KMS-11 (cell line): ENCODE measurements around the gene EPHB2.

ENCODE experiments used
- H2AFZ ChIP-seq: fragments of 200-600 bp; sonication (generic); 2 replicates; pipeline ENCODE4 v1.6.1; 2016; ENCODE audit warnings: antibody characterized with exemption, mixed run types, low read depth
- H3K27ac ChIP-seq: fragments of 200-600 bp; sonication (generic); 2 replicates; pipeline ENCODE4 v1.6.1; 2016; ENCODE audit warnings: mild to moderate bottlenecking, mixed run types
- H3K27me3 ChIP-seq: fragments of 200-600 bp; sonication (generic); 2 replicates; pipeline ENCODE4 v1.6.1; 2017; ENCODE audit warnings: mild to moderate bottlenecking, low read depth, mixed run types, moderate library complexity; ENCODE audit not compliant: insufficient read depth
- H3K36me3 ChIP-seq: fragments of 200-600 bp; sonication (generic); 2 replicates; pipeline ENCODE4 v1.6.1; 2017; ENCODE audit warnings: mild to moderate bottlenecking, mixed run types; ENCODE audit not compliant: insufficient read depth
- H3K4me1 ChIP-seq: fragments of 200-600 bp; sonication (generic); 2 replicates; pipeline ENCODE4 v1.6.1; 2016; ENCODE audit warnings: mild to moderate bottlenecking, low read depth, mixed run types; ENCODE audit not compliant: poor library complexity, severe bottlenecking
- H3K4me2 ChIP-seq: fragments of 200-600 bp; sonication (generic); 2 replicates; pipeline ENCODE4 v1.7.0; 2016; ENCODE audit warnings: mild to moderate bottlenecking, mixed run types
- H3K4me3 ChIP-seq: fragments of 200-600 bp; sonication (generic); IDR thresholded peaks from 2 replicates; pipeline ENCODE4 v1.6.1; 2017; ENCODE audit warnings: low read depth, low read length, mixed read lengths; ENCODE audit not compliant: insufficient read depth
- H3K79me2 ChIP-seq: fragments of 200-600 bp; sonication (generic); 2 replicates; pipeline ENCODE4 v1.6.1; 2016; ENCODE audit warnings: low read depth, mixed run types; ENCODE audit not compliant: insufficient read depth
- H3K9ac ChIP-seq: fragments of 200-600 bp; sonication (generic); 2 replicates; pipeline ENCODE4 v1.6.1; 2016; ENCODE audit warnings: mild to moderate bottlenecking, mixed run types
- H4K20me1 ChIP-seq: fragments of 200-600 bp; sonication (generic); 2 replicates; pipeline ENCODE4 v1.6.1; 2016; ENCODE audit warnings: mild to moderate bottlenecking, mixed run types; ENCODE audit not compliant: insufficient read depth
- TF ChIP-seq, protein P1 (sequence below): fragments of 200-600 bp; sonication (generic); conservative IDR thresholded peaks from 2 replicates; pipeline ENCODE4 v1.6.1; 2017; ENCODE audit warnings: low read depth, mild to moderate bottlenecking, antibody characterized with exemption, low read length, moderate library complexity, mixed read lengths

Gene EPHB2

DNA sequence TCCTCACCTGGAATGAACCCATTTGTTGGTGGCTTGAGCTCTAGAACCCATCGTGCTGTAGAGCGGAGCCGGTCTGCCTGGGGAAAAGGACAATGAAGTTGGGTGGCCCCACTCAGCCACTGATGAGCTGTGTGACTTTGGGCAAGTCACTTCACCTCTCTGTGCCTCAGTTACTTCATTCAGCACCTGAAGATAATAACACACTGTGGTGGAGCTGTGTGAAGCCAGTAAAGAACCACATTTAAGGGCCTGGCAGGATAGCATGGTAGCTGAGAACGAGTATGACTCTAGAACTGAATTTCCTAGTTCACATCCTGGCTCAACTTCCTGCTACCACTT, 37.1 kb downstream of the EPHB2 start:
- no peak overlapping the region for H3K9ac ChIP-seq
- H3K4me1 ChIP-seq, result no peaks in the 10 kb centered on the region
- H3K4me3 ChIP-seq, result no peak overlapping the region
- no peak overlapping the region for H3K27ac ChIP-seq
- H2AFZ ChIP-seq, result no peak overlapping the region
- H3K4me2 ChIP-seq, result no peak overlapping the region
- H3K79me2 ChIP-seq, result no peaks in the 10 kb centered on the region
- TF ChIP-seq, protein P1, sequence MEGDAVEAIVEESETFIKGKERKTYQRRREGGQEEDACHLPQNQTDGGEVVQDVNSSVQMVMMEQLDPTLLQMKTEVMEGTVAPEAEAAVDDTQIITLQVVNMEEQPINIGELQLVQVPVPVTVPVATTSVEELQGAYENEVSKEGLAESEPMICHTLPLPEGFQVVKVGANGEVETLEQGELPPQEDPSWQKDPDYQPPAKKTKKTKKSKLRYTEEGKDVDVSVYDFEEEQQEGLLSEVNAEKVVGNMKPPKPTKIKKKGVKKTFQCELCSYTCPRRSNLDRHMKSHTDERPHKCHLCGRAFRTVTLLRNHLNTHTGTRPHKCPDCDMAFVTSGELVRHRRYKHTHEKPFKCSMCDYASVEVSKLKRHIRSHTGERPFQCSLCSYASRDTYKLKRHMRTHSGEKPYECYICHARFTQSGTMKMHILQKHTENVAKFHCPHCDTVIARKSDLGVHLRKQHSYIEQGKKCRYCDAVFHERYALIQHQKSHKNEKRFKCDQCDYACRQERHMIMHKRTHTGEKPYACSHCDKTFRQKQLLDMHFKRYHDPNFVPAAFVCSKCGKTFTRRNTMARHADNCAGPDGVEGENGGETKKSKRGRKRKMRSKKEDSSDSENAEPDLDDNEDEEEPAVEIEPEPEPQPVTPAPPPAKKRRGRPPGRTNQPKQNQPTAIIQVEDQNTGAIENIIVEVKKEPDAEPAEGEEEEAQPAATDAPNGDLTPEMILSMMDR, result no peak
- H3K36me3 ChIP-seq, result no peaks in the 10 kb centered on the region
- H4K20me1 ChIP-seq, result no peaks in the 10 kb centered on the region
- H3K27me3 ChIP-seq, result peaks cover 38% of the 10 kb centered on the region; the same call in 1 of the 2 replicates

DNA sequence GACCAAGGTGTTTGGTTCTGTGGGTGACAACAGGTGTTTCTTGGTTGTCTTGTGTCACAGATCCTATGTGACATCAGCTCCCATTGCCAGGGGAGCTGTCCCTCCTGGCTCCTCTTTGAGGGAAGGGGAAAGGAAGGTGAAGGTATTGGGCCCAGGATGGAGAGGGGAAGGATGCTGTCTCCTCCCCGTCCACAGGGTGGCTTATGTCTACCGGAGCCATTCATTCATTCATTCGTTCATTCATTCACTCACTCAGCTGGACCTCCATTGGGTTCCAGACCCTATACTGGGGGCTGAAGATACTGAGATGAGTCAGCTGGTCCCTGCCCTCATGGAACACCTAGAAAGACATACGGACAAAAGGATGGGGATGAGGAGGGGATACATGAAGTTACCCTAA, 38.9 kb downstream of the EPHB2 start:
- no peaks in the 10 kb centered on the region for H3K36me3 ChIP-seq
- peaks cover 45% of the 10 kb centered on the region; the same call in 1 of the 2 replicates for H3K27me3 ChIP-seq
- H3K79me2 ChIP-seq, result no peaks in the 10 kb centered on the region
- no peak overlapping the region for H3K4me2 ChIP-seq
- H3K9ac ChIP-seq, result no peak overlapping the region
- TF ChIP-seq, protein P1, result no peak
- H4K20me1 ChIP-seq, result no peaks in the 10 kb centered on the region
- H3K27ac ChIP-seq, result no peak overlapping the region
- H3K4me3 ChIP-seq, result no peak overlapping the region
- H2AFZ ChIP-seq, result no peak overlapping the region
- no peaks in the 10 kb centered on the region for H3K4me1 ChIP-seq

DNA sequence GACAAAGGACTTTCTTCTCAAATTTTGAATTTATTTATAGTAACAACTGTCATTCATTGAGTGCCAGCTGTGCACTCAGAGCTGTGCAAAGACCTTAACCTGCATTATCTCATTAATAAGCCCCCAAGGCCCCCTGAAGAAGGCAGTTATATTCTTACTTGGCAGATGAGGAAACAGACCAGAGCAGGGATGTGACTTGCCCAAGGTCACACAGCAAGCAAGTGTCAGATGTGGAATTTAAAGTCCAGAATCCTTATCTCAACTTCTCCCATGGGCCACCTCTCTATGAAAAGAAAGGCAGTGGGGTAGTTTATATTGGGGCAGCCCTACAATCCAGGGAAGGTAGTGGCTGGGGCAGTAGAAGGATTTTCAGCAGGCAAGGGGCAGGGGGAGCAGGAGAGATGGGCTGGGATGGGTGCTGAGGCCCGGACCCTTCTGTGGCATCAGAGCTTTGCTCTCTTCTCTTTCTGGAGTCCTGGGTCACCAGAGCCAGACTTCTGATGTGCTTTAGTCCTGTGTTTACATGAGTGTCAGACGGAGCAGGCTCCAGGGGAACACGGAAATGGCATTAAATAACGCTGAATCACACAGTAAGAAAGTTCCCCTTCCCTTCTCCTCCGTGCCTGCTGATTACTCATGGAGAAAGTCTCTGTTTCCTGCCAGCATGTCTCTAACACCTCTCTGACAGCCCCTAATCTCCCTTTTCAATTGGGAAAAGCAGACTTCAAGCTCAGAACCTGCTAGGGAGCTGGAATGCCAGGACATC, 39.5 kb downstream of the EPHB2 start:
- Histone ChIP-seq H3K4me2 (no peak overlapping the region), H3K4me1 (no peaks in the 10 kb centered on the region), H3K27me3 (peaks cover 40% of the 10 kb centered on the region; the same call in 1 of the 2 replicates), H3K79me2 (no peaks in the 10 kb centered on the region), H3K36me3 (no peaks in the 10 kb centered on the region), H4K20me1 (no peaks in the 10 kb centered on the region), H3K4me3 (no peak overlapping the region), H2AFZ (no peak overlapping the region), H3K9ac (no peak overlapping the region), H3K27ac (no peak overlapping the region)
- TF ChIP-seq, protein P1, result no peak

DNA sequence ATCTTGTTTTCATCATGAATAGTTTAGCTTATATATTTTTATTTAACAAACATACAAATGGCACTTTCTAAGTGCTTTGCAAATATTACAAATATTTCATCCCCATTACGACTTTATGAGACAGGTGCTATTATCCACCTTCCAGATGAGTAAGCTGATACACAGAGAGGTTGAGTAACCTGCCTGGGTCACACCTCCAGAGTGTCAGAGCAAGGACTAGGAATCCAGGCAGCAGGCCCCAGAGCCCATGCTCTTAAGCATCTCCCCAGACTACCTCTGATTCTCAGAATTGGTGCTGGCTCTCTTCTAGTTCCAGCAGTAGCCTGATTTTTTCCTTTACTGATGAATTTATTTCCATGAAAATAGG, 40.0 kb downstream of the EPHB2 start:
- Histone ChIP-seq H3K9ac (no peak overlapping the region), H3K4me3 (no peak overlapping the region), H3K4me2 (no peak overlapping the region), H3K36me3 (no peaks in the 10 kb centered on the region), H3K4me1 (no peaks in the 10 kb centered on the region), H2AFZ (no peak overlapping the region), H3K27me3 (peaks cover 42% of the 10 kb centered on the region; the same call in 1 of the 2 replicates), H4K20me1 (no peaks in the 10 kb centered on the region), H3K79me2 (no peaks in the 10 kb centered on the region), H3K27ac (no peak overlapping the region)
- TF ChIP-seq, protein P1, result no peak
